CD8-positive, alpha-beta memory T cell (primary cell): ENCODE data around the gene DOCK9. TPM values are rescaled to one million over a fixed set of nuclear protein-coding genes. Genes with fewer than 3 reads are reported as not detected.

ENCODE experiments used
- CTCF ChIA-PET: fragments of 350-600 bp; sonication (Branson Sonifier 250); formaldehyde crosslinking; loops from one replicate; lab custom pipeline; 2021; ENCODE audit warnings: antibody characterized with exemption; lab: Charles Lee
- POLR2A ChIA-PET: fragments of 350-600 bp; sonication (Branson Sonifier 250); formaldehyde crosslinking; loops from one replicate; lab custom pipeline; 2021; ENCODE audit warnings: antibody characterized with exemption; lab: Charles Lee
- DNase-seq, 5 donors: peaks; one replicate each; pipeline versions ENCODE4 v3.0.0 to v3.0.0-alpha.2; 2020 to 2022; ENCODE audit warnings: mixed read lengths in 1 of 5
- H3K27ac ChIP-seq: one replicate; pipeline ENCODE4 v1.7.0; 2013; ENCODE audit warnings: low read depth, mild to moderate bottlenecking, low read length, moderate library complexity
- H3K27me3 ChIP-seq: 2 replicates; pipeline ENCODE4 v1.7.0; 2013; ENCODE audit warnings: low read length, mild to moderate bottlenecking; ENCODE audit not compliant: insufficient read depth, poor library complexity, severe bottlenecking
- H3K36me3 ChIP-seq: 2 replicates; pipeline ENCODE4 v1.7.0; 2013; ENCODE audit warnings: mild to moderate bottlenecking, low read length, moderate library complexity; ENCODE audit not compliant: insufficient read depth
- H3K4me1 ChIP-seq: 2 replicates; pipeline ENCODE4 v1.7.0; 2013; ENCODE audit warnings: mild to moderate bottlenecking, low read length, moderate library complexity; ENCODE audit not compliant: insufficient read depth
- H3K4me3 ChIP-seq: 2 replicates; pipeline ENCODE4 v1.7.0; 2013; ENCODE audit warnings: mild to moderate bottlenecking, low read length
- H3K9me3 ChIP-seq: 2 replicates; pipeline ENCODE4 v1.7.0; 2013; ENCODE audit warnings: mild to moderate bottlenecking, low read length
- H3K27ac Mint-ChIP-seq, 8 donors: one replicate each; pipeline ENCODE4 v1.8.0; 2020 to 2021; ENCODE audit warnings: mixed read lengths in 8 of 8, mild to moderate bottlenecking in 6 of 8, inconsistent platforms in 3 of 8, moderate library complexity in 3 of 8
- H3K27me3 Mint-ChIP-seq, 2 donors: one replicate each; pipeline ENCODE4 v1.8.0; 2020 to 2021; ENCODE audit warnings: mixed read lengths in 2 of 2, mild to moderate bottlenecking in 1 of 2, moderate library complexity in 1 of 2
- H3K36me3 Mint-ChIP-seq, 3 donors: one replicate each; pipeline ENCODE4 v1.8.0; 2020 to 2021; ENCODE audit warnings: mixed read lengths in 3 of 3, inconsistent platforms in 1 of 3, mild to moderate bottlenecking in 1 of 3
- H3K4me1 Mint-ChIP-seq, 3 donors: one replicate each; pipeline ENCODE4 v1.8.0; 2020 to 2021; ENCODE audit warnings: mixed read lengths in 3 of 3, inconsistent platforms in 1 of 3, mild to moderate bottlenecking in 1 of 3
- H3K4me3 Mint-ChIP-seq, 7 donors: one replicate each; pipeline ENCODE4 v1.8.0; 2020 to 2021; ENCODE audit warnings: mixed read lengths in 7 of 7, mild to moderate bottlenecking in 6 of 7, moderate library complexity in 4 of 7, inconsistent platforms in 2 of 7
- H3K9me3 Mint-ChIP-seq, 5 donors: one replicate each; pipeline ENCODE4 v1.8.0; 2020 to 2022; ENCODE audit warnings: mixed read lengths in 5 of 5, mild to moderate bottlenecking in 3 of 5, moderate library complexity in 2 of 5, inconsistent platforms in 1 of 5
- polyA plus RNA-seq: library from polyadenylated mRNA; unstranded; fragments of 300-500 nt; fragmentation: Illumina TruSeq; gene quantifications from one replicate; pipeline ENCODE4 v1.2.3, GENCODE V29; 2021
- total RNA-seq, 2 experiments: library from RNA; stranded (reverse); gene quantifications; one replicate each; pipeline ENCODE4 v1.2.3, GENCODE V29; 2021

DOCK9 gene
- total and polyA plus RNA-seq, 3 experiments from 2014 or later, result 23.9 to 38.9 (median 35.4) TPM

- POLR2A ChIA-PET, result no interaction called here
- H3K9me3 Mint-ChIP-seq, result no peaks in the 10 kb centered on the region
- CTCF ChIA-PET, result interaction anchor here (1.0 kb wide), 1 partner anchor 12 kb away, joined by 4 read pairs; no protein-coding TSS in a partner anchor
Observed at GRCh38 chr13:98918771-98919170, 59.1 kb downstream of the DOCK9 start.

DNA sequence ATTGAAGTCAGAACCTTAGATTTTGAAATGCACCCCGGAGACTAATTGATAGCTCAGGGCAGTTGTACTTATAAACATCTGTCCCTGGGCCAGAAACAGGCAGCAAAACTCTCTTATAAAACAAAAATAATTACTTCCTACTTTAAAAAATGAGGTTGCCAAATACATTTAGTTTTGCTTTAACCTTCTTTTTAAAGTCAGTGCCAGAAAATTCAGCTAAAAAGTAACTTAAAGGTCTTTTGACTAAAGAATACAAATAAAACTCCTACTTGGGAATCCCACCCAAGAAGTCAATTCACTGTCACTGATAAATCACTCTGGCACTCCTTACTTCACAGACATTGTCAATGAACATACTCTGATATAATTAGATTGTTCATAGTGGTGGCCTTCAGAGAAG lies 60.7 kb downstream of the DOCK9 start:
- DNase-seq, result no peak
- peaks cover 19% of the 10 kb centered on the region for H3K4me1 ChIP-seq
- H3K27ac ChIP-seq, result no peak overlapping the region
- no peaks in the 10 kb centered on the region for H3K9me3 ChIP-seq
- Mint-ChIP-seq H3K36me3 (peaks cover 16 to 79% (median 38%) of the 10 kb centered on the region in 3 donors), H3K27ac (peak overlapping the region in 1 of 8 donors; percentile 23), H3K27me3 (no peaks in the 10 kb centered on the region), H3K4me3 (no peak overlapping the region), H3K9me3 (no peaks in the 10 kb centered on the region), H3K4me1 (peaks cover 29 to 56% (median 43%) of the 10 kb centered on the region in 3 donors)
- H3K27me3 ChIP-seq, result no peaks in the 10 kb centered on the region
- ChIA-PET CTCF (no interaction called here), POLR2A (no interaction called here)
- H3K36me3 ChIP-seq, result peaks cover 27% of the 10 kb centered on the region
- no peak overlapping the region for H3K4me3 ChIP-seq

More at GRCh38 chr13:98918771-98919170, 59.1 kb downstream of the DOCK9 start:
- no peak overlapping the region for H3K4me3 ChIP-seq
- H3K4me1 ChIP-seq, result peaks cover 19% of the 10 kb centered on the region
- Mint-ChIP-seq H3K27me3 (no peaks in the 10 kb centered on the region), H3K36me3 (peaks cover 26 to 85% (median 37%) of the 10 kb centered on the region in 3 donors), H3K27ac (peak overlapping the region in 5 of 8 donors; percentile 13 to 87 (median 64)), H3K4me3 (peak overlapping the region in 4 of 7 donors; percentile 10 to 70 (median 40)), H3K4me1 (peaks cover 29 to 47% (median 31%) of the 10 kb centered on the region in 3 donors)
- no peak overlapping the region for H3K27ac ChIP-seq
- peaks cover 35% of the 10 kb centered on the region for H3K36me3 ChIP-seq
- no peaks in the 10 kb centered on the region for H3K27me3 ChIP-seq
- no peaks in the 10 kb centered on the region for H3K9me3 ChIP-seq
- DNase-seq, result peak in 2 of 5 donors; percentile 6 to 12

DNA sequence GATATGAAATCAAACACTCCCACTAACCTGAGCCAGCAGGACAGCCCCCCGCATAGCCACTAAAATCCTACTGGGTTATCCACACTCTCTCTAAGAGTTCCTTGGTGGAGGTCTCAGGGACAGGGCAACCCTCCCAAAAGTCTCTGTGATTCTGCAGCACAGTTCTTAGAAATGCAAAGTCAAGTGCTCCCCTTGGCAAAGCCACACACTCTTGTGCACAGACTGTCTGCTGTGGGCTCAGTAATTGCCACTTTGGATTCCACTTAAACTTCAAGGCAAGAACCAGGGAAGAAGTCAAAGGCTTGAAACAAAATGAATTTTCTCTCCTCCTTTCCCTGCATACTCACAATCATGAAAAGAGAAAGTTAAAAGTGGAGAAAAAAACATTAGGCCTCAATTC lies 61.5 kb downstream of the DOCK9 start:
- peaks cover 19% of the 10 kb centered on the region for H3K4me1 ChIP-seq
- no peaks in the 10 kb centered on the region for H3K9me3 ChIP-seq
- Mint-ChIP-seq H3K27ac (no peak overlapping the region), H3K36me3 (peaks cover 13 to 72% (median 34%) of the 10 kb centered on the region in 3 donors), H3K27me3 (no peaks in the 10 kb centered on the region), H3K9me3 (no peaks in the 10 kb centered on the region), H3K4me1 (peaks cover 26 to 53% (median 46%) of the 10 kb centered on the region in 3 donors), H3K4me3 (no peak overlapping the region)
- H3K27ac ChIP-seq, result no peak overlapping the region
- H3K4me3 ChIP-seq, result no peak overlapping the region
- DNase-seq, result no peak
- H3K27me3 ChIP-seq, result no peaks in the 10 kb centered on the region
- POLR2A ChIA-PET, result no interaction called here
- peaks cover 20% of the 10 kb centered on the region for H3K36me3 ChIP-seq
- CTCF ChIA-PET, result no interaction called here

DNA sequence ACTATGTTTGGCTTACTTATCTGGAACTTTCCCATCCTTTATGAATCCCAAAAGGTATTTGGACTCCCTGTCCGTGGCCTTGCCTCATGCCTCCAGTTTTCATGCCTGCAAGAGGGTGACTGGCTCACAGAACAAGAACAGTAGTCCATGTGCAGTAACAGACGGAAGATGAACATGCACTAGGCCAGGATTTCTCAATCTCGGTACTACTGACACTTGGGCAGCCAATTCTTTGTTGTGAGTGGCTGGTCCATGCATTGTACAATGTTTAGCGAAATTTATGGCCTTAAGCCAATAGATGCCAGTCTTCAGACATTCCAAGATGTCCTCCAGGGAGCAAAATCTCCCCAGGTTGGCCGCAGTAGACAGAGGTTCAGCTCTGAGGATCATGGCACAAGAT lies 61.9 kb downstream of the DOCK9 start:
- peaks cover 9 to 68% (median 33%) of the 10 kb centered on the region in 3 donors for H3K36me3 Mint-ChIP-seq
- H3K27ac Mint-ChIP-seq, result no peak overlapping the region
- Histone ChIP-seq H3K27ac (no peak overlapping the region), H3K36me3 (peaks cover 16% of the 10 kb centered on the region), H3K4me1 (peaks cover 22% of the 10 kb centered on the region), H3K4me3 (no peak overlapping the region), H3K9me3 (no peaks in the 10 kb centered on the region), H3K27me3 (no peaks in the 10 kb centered on the region)
- no peaks in the 10 kb centered on the region for H3K9me3 Mint-ChIP-seq
- H3K4me3 Mint-ChIP-seq, result no peak overlapping the region
- ChIA-PET CTCF (interaction anchor here (0.6 kb wide), 1 partner anchor 508 kb away, joined by 4 read pairs; no protein-coding TSS in a partner anchor), POLR2A (no interaction called here)
- H3K27me3 Mint-ChIP-seq, result no peaks in the 10 kb centered on the region
- H3K4me1 Mint-ChIP-seq, result peaks cover 28 to 53% (median 50%) of the 10 kb centered on the region in 3 donors
- DNase-seq, result no peak

DNA sequence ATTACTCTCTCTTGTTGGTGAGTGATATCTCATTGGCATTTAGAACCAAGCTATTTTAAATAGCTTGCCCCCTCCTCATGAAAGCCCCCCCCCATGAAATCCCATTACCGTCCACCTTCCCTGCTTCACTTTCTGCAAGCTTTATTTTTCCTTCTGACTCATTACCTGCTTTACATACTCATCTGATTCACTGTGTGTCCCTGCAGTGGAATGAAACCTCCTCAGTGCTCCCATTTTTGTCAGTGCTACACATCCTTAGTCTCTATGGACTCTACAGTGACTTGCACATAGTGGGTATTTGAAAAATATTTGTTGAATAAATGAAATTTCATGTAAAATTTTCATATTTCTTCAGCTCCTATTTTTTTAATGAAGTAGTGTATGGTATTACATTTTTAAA lies 62.3 kb downstream of the DOCK9 start:
- Histone ChIP-seq H3K27me3 (no peaks in the 10 kb centered on the region), H3K27ac (no peak overlapping the region), H3K4me3 (no peak overlapping the region), H3K4me1 (peaks cover 26% of the 10 kb centered on the region), H3K9me3 (no peaks in the 10 kb centered on the region), H3K36me3 (peaks cover 16% of the 10 kb centered on the region)
- ChIA-PET CTCF (interaction anchor here (0.6 kb wide), 1 partner anchor 508 kb away, joined by 4 read pairs; no protein-coding TSS in a partner anchor), POLR2A (no interaction called here)
- peaks cover 6 to 64% (median 32%) of the 10 kb centered on the region in 3 donors for H3K36me3 Mint-ChIP-seq
- no peak for DNase-seq
- H3K27me3 Mint-ChIP-seq, result no peaks in the 10 kb centered on the region
- no peaks in the 10 kb centered on the region for H3K9me3 Mint-ChIP-seq
- peaks cover 30 to 53% (median 51%) of the 10 kb centered on the region in 3 donors for H3K4me1 Mint-ChIP-seq
- peak overlapping the region in 1 of 8 donors; percentile 72 for H3K27ac Mint-ChIP-seq
- no peak overlapping the region for H3K4me3 Mint-ChIP-seq

- Histone ChIP-seq H3K4me3 (no peak overlapping the region), H3K9me3 (no peaks in the 10 kb centered on the region), H3K27ac (no peak overlapping the region), H3K4me1 (peaks cover 23% of the 10 kb centered on the region), H3K27me3 (no peaks in the 10 kb centered on the region), H3K36me3 (peaks cover 10% of the 10 kb centered on the region)
- Mint-ChIP-seq H3K9me3 (no peaks in the 10 kb centered on the region), H3K27ac (peak overlapping the region in 2 of 8 donors; percentile 25 to 55), H3K4me1 (peaks cover 21 to 50% (median 44%) of the 10 kb centered on the region in 3 donors), H3K27me3 (no peaks in the 10 kb centered on the region), H3K4me3 (no peak overlapping the region), H3K36me3 (peaks cover 4 to 58% (median 27%) of the 10 kb centered on the region in 3 donors)
- ChIA-PET POLR2A (no interaction called here), CTCF (interaction anchor here (1.3 kb wide), 1 partner anchor 352 kb away, joined by 3 read pairs; no protein-coding TSS in a partner anchor)
- DNase-seq, result no peak
Observed at GRCh38 chr13:98913741-98914140, 64.1 kb downstream of the DOCK9 start.

GRCh38 chr13:98912846-98913245 lies 65.0 kb downstream of the DOCK9 start:
- Mint-ChIP-seq H3K4me1 (peaks cover 13 to 42% (median 35%) of the 10 kb centered on the region in 3 donors), H3K9me3 (no peaks in the 10 kb centered on the region), H3K27ac (peak overlapping the region in 1 of 8 donors; percentile 6), H3K27me3 (no peaks in the 10 kb centered on the region), H3K36me3 (peaks cover 0 to 52% (median 21%) of the 10 kb centered on the region in 3 donors), H3K4me3 (no peak overlapping the region)
- no peaks in the 10 kb centered on the region for H3K27me3 ChIP-seq
- H3K36me3 ChIP-seq, result peaks cover 10% of the 10 kb centered on the region
- DNase-seq, result no peak
- H3K9me3 ChIP-seq, result no peaks in the 10 kb centered on the region
- ChIA-PET CTCF (no interaction called here), POLR2A (no interaction called here)
- no peak overlapping the region for H3K4me3 ChIP-seq
- peaks cover 18% of the 10 kb centered on the region for H3K4me1 ChIP-seq
- H3K27ac ChIP-seq, result no peak overlapping the region

DNA sequence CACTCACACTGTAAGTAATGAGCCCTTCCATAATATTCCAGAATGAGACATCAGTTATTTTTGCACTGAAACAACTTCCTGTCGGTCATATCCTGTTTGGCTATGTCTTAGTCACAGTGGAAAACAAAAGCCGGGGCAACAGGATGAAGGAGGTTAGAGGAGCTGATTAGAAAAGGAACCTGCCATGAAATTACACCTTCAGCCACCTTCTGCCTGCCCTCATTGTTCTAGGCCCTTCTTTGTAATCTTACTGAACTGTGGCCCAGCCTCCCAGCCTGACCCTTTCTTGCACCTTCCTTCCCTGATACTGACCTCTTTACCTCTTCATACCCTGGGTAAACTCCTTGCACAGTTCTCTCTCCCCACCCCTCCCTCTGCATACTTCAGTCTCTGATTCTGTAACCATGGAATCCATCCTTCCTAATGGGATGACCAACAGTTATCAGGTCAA lies 67.3 kb downstream of the DOCK9 start:
- H3K9me3 Mint-ChIP-seq, result no peaks in the 10 kb centered on the region
- peaks cover 0 to 55% (median 16%) of the 10 kb centered on the region in 3 donors for H3K36me3 Mint-ChIP-seq
- H3K27me3 ChIP-seq, result no peaks in the 10 kb centered on the region
- H3K4me1 Mint-ChIP-seq, result peaks cover 13 to 40% (median 35%) of the 10 kb centered on the region in 3 donors
- H3K9me3 ChIP-seq, result no peaks in the 10 kb centered on the region
- no peaks in the 10 kb centered on the region for H3K27me3 Mint-ChIP-seq
- peak overlapping the region in 4 of 7 donors; percentile 14 to 51 (median 34) for H3K4me3 Mint-ChIP-seq
- H3K4me3 ChIP-seq, result no peak overlapping the region
- peak overlapping the region; percentile 0 to 89 (median 85) for H3K27ac Mint-ChIP-seq
- CTCF ChIA-PET, result no interaction called here
- DNase-seq, result peak in 2 of 5 donors; percentile 4 to 22
- no peak overlapping the region for H3K27ac ChIP-seq
- H3K4me1 ChIP-seq, result peaks cover 18% of the 10 kb centered on the region
- peaks cover 13% of the 10 kb centered on the region for H3K36me3 ChIP-seq
- POLR2A ChIA-PET, result no interaction called here
